Measurements from ENCODE around the gene ZRANB3.
"Not testable (repeated sequence)": the region's sequence is repeated elsewhere in the genome, so short reads cannot be mapped to it uniquely, and the experiment has no call there.

ZRANB3 gene

GRCh38 chr2:135169900-135170753, 360.9 kb downstream of the ZRANB3 start:
- peak in 1 of 5 experiments; percentile 77 for DNase-seq

- DNase-seq = no peak
Measured at GRCh38 chr2:135168204-135168856, 362.7 kb downstream of the ZRANB3 start.

- DNase-seq = no peak
Measured at GRCh38 chr2:135167273-135167672, 363.7 kb downstream of the ZRANB3 start.

GRCh38 chr2:135164431-135164830, 366.6 kb downstream of the ZRANB3 start:
- DNase-seq = no peak

- no peak for DNase-seq
Measured at GRCh38 chr2:135163901-135164300, 367.1 kb downstream of the ZRANB3 start.

- no peak for DNase-seq
Measured at GRCh38 chr2:135163306-135163705, 367.7 kb downstream of the ZRANB3 start.

- no peak for DNase-seq
Measured at GRCh38 chr2:135162786-135163185, 368.2 kb downstream of the ZRANB3 start.

- DNase-seq = peak in 1 of 5 experiments; percentile 31
Measured at GRCh38 chr2:135162377-135162776, 368.6 kb downstream of the ZRANB3 start.

GRCh38 chr2:135159191-135159590, 371.8 kb downstream of the ZRANB3 start:
- no peak for DNase-seq

GRCh38 chr2:135157856-135158255, 373.2 kb downstream of the ZRANB3 start:
- no peak for DNase-seq

GRCh38 chr2:135154962-135155361, 376.1 kb downstream of the ZRANB3 start:
- no peak for DNase-seq

GRCh38 chr2:135152361-135152760, 378.7 kb downstream of the ZRANB3 start:
- DNase-seq = no peak

- no peak for DNase-seq
Measured at GRCh38 chr2:135151615-135152014, 379.4 kb downstream of the ZRANB3 start.

GRCh38 chr2:135150725-135151124, 380.3 kb downstream of the ZRANB3 start:
- no peak for DNase-seq

GRCh38 chr2:135149251-135149650, 381.8 kb downstream of the ZRANB3 start:
- DNase-seq = no peak

- DNase-seq = no peak
Measured at GRCh38 chr2:135144343-135144742, 386.7 kb downstream of the ZRANB3 start.

- no peak for DNase-seq
Measured at GRCh38 chr2:135142323-135142722, 388.7 kb downstream of the ZRANB3 start.

- no peak for DNase-seq
Measured at GRCh38 chr2:135140606-135141005, 390.4 kb downstream of the ZRANB3 start.

- no peak for DNase-seq
Measured at GRCh38 chr2:135132314-135132713, 398.7 kb downstream of the ZRANB3 start.

- no peak for DNase-seq
Measured at GRCh38 chr2:135130751-135131150, 400.3 kb downstream of the ZRANB3 start.

GRCh38 chr2:135125940-135126339, 405.1 kb downstream of the ZRANB3 start:
- DNase-seq = no peak

- DNase-seq = no peak
Measured at GRCh38 chr2:135124924-135125886, 405.8 kb downstream of the ZRANB3 start.

GRCh38 chr2:135121658-135122039, 409.4 kb downstream of the ZRANB3 start:
- DNase-seq = not testable (repeated sequence)
